HG02938 (cell line): ENCODE data around the gene FN1.

ENCODE experiments used
- ATAC-seq: cut with Tn5 transposase; IDR thresholded peaks from one replicate; pipeline ENCODE4 v1.9.1; 2021; ENCODE audit warnings: mild to moderate bottlenecking, moderate library complexity; ENCODE audit not compliant: unreplicated experiment

Gene FN1

DNA sequence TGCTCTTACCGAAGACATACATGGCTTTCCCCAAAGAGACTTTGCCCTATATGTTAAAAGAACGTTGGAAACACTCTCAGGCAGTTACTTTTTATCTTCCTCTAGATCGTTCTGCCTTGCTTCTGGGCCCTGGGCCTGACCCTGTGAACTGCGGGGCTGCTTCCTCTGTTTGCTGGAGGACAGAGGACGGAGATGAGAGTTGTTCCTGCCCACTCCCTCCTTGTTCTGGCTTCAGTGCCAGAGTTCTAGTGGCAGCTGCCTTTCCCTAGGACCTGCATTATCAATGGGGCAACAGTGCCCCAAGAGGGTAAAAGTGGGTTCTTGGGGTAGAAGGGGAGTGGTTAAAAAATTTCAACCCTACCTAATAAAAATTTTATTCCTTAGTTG, 6.5 kb upstream of the FN1 start:
- no peak for ATAC-seq

DNA sequence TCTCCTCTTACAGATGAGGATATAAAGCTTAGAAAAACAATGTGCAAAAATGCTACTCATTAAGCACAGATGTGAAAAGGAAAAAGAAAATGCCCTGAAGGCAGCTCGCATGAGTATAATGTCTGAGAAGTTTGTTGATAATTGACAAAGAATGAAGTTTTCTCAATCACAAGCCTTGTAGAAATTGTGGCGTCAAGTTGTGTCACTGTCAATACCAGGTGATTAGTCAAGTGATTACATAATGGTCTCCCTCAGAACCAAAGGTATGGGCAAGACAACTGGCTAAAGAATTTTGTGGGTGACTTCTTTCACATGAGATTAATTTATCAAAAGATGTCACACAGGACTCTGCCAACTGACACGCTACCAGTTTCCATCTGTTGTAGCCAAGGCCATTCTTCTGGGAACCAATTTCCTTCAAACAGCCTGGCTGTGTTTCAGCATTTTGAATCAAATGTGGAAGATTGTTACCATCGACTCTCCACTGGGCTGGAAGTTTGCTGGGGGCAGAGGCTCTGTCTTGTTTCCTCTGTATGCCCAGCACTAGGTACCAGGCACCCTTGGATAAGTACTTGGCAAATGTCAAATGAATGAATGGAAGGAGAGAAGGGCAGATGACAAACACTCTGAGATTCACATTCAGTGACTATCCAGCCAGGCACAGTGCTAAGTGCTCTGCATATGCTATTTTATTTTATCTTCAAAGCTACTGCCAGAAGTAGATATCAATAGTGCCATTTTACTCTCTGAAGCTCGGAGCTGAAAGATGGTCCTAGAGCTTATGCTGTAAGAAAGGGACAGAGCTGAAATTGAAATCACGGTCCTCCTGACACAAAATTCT, 5.9 kb upstream of the FN1 start:
- no peak for ATAC-seq

DNA sequence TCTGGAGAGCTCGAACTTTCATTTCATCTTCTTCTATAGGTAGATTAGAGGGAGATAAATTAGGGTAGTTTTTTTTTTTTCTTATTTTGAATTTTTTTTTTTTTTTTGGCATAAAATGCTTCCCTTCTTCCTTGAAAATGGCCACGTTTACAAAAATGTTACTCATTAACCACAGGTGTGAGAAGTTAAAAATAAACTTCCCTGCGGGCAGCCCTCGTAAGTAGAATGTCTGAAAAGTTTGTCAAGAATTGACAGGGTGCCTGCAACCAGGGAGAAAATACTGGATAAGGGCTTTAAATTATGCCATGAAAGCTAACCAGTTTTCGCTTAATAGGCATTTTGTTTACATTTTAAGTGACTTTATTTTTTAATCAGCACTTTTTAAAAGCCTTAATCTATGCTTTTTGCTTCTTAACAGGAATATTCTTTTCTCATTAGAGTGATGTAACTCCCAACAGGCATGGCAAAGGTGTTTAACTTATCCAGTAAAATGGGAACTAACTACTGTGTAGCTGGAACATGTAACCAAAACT, 4.2 kb upstream of the FN1 start:
- ATAC-seq: no peak

DNA sequence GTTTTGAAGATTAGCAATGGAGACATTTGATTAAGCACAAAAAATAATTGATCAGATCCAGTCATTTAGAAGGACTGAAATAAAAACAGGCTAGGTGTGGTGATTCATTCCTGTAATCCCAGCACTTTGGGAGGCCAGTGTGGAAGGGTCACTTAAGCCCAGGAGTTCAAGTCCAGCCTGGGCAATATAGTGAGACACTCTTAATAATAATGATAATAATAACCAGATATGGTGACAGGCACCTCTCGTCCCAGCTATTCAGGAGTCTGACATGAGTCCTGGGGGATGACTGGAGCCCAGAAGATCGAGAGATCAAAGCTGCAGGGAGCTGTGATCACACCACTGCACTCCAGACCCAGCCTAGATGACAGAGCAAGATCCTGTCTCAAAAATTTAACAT, 3.5 kb upstream of the FN1 start:
- no peak for ATAC-seq

DNA sequence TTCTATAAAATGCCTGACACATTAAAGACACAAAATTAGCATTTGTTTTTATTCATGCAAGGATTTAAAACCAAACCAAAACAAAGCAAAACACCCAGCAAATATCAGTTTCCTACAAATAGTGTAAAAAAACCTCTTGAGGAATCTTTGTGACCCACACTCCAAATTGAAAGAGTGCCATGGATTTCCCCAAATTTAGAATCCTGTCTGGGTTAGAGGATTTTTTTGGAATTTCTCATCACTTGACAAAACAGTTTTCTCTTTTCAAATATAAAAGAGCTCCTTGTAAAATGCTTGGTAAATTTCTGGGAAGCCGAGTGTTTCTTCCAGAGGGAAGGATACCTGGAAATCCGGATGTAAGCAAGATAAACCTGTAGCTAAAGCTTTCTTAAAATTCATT, 1.7 kb upstream of the FN1 start:
- ATAC-seq: no peak

DNA sequence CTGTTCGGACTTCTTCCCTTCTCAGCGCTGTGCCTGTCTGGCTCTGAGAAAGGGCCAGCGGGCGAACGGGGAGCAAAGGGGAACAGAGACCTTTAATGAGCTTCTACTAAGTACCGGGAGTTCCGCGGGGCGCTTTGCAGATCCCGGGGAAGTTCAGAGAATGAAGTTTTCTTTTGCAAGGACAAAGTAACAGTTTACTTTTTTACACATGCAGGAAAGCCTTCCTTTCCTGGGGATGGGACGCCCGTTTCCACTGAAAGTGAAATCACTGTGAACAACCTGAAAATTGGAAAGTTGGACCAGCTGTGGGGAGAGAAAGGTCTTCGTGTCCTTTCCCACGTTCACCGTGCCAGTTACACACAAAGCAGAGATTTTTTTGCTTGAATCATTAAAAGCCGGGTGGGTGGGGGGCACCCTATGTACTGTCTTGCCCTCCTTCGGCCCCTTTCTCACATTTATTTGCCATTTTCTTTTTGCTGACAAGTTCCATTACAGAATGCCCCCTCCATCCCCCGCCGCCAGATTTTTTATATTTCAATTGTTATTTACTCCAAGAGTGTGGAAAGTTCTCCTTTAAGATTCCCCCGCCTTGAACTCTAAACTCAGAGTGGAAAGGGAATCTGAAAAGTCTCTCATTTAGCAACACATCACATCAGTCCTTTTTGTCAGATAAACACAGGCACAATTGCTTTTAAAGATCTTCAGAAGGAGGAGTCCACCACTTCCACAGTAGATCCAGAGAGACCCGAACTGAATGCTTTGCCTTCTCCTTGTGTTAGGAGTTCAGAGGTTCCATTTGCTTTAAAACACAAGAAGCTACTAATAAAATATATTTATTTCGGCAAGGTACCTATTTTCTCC, 1.1 kb upstream of the FN1 start:
- peak; percentile 27 for ATAC-seq

DNA sequence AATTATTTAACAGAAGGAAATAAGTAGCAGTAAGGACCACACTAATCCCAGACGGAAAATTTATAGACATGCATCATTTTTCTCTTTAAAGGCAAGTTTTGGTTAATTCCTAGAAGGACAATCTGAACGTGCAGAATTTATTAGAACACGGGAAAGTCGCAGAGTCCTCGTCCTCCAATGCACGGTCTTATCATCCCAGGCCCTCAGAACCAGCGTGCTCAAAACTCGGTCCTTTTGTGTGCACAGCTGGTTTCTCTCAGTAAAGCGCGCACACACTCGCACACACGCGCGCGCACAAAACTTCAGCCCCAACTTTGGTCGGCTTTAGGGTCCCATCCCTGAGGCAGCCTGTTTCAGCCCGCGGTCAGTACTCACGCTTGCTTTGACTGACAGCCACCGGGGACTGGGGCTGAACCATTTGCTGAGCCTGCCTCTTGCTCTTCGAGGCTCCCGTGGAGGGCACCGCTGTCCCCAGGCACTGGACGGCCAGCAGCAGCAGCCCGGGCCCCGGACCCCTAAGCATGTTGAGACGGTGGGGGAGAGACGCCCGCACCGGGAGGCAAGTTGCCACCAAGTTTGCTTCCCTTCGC, 493 bp downstream of the FN1 start:
- peak; percentile 29 for ATAC-seq

DNA sequence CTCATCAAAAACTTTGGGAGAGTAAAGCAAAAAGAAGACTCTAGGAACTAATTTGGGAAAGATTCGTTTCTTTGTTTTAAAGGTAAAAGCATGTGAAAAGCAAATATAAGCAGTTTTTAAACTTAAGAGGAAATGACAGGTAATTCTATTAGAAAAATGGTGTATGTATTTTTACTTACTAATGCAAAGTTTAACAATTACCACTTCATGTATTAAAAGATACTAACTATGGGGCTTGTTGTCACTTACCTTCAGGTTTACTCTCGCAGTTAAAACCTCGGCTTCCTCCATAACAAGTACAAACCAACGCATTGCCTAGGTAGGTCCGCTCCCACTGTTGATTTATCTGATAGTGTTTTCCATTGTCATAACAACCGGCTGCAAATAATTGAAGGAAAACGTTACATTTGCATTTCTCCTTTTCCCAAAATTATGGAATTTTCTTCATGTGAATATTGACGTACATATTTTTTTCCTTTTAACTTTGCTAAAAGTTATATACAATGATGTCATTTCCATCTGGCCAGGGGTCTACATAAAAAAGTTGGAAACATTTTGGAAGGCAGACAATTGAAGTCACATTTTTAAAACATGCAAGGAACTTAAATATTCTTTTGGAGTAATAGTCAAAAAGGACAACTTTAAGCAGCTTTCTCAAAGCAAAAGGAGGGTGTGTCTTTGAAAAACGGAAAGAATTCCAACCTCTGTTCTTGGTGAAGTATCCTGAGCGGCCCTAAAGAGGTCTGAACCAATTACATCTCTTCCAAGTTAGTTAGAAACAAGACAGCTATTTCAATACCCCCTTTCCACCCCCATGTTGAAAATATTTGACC, 1.2 kb downstream of the FN1 start:
- ATAC-seq: no peak

DNA sequence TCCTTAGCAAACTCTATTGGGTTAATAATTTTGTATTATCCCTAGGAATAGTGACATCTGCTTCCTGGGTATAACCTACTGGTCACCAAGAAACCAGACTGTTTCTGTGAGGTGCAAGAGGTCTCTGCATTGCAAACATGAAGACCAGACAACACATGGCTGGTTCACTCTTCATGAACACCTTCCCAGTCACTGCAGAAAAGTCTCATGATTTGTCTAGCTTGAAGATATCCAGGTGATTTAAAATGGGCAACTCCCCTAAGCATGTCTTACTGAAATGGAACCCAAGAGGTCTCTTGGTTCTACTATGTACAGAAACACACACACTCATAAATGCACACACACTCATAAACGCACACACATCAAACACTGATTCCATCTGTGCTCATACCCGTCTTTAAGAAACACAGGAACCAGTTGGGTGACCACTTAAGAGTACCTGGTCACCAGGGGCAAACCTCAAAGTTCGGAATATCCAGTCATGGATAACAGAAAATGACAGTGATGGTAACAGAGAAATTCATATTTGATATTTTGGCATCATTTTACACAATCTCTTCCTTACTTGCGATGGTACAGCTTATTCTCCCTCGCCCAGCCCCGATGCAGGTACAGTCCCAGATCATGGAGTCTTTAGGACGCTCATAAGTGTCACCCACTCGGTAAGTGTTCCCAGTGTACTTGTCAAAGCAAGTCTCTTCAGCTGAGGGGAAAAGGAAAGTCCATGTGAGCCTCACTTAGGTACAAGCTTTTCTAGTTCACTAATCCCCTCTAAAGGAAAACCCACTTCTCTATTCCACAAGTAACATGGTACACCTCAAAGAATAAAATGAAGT, 2.9 kb downstream of the FN1 start:
- ATAC-seq: no peak

DNA sequence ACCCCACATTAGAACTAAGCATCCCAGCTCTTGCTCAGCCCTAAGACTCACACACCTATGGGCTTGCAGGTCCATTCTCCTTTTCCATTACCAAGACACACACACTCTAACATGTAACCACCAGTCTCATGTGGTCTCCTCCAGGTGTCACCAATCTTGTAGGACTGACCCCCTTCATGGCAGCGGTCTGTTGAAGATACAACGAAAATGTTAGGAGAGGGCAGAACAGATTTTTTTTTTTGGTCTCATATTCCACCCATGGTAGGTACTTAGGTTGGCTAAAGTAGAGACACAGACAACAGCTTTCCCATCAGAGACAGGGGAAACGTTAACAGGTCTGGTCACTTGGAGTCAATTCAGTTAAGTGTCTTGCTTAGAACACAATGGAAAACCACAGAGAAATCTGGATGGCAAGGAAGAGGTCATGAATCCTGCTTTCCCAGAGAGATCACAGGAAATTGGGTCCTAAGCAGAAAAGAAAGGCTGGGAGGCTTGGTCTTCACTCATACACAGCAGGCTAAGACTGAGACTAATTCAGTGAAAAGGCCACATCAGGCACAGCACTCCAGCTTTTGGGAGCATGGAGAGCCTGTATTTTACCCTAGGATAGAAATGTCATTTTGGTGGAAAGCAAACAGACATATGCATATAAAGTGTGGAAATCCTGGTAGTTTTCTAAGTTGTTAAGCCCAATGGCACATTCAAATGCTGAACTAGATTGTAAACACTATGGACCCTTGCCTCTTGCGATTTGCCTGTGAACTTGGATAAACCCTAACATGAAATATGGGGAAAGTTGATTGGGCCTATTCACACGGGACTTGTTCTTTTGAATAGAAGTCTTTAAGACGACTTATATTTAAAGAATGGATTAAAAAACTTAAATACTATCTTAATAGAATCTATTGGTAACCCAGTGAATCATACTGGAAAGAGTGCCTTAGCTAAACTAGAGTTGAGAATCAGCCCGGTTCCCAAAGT, 3.8 kb downstream of the FN1 start:
- no peak for ATAC-seq

DNA sequence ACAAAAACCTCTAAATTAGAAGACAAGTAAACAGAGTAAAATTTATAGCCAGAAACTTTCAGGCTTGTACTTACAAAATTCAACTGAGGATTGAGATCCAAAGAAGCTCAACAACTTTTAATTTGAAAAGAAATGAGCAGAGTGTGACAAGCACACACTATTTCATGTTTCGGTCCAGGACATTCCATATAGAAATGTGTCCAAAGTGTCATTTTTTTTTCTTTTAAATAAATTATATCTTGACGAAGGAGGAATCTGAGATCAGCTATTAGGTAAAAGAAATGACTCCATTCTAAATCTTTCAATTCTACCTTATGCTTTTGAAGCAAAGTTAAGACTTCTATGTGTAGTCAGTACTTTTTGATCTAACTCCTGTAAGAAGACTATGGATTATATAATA, 4.6 kb downstream of the FN1 start:
- ATAC-seq: no peak

DNA sequence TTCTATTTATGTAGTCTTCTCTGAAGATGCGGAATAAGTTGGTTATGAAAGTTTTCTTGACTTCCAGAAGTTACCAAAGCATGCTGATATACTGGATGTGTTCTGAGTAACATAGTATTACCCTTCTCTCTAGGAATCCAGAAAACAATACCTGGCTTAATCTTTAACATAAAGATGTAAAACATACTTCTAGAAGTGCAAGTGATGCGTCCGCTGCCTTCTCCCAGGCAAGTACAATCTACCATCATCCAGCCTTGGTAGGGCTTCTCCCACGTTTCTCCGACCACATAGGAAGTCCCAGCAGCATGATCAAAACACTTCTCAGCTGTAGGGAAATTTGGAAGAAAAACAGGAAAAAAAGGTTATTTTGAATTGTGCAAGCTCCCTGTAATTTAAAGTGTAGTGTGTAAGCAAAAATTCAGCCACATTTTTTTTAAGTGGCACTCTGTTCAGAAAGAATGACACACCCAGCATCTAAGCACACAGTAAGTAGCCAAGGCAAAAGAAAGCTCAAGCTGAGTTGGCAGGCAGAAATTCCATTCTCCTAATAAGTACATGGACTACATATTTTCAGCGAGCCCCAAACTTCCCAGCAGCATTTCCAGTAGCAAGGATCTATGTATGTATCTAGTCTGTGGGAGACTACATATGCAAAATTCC, 5.2 kb downstream of the FN1 start:
- ATAC-seq: no peak

DNA sequence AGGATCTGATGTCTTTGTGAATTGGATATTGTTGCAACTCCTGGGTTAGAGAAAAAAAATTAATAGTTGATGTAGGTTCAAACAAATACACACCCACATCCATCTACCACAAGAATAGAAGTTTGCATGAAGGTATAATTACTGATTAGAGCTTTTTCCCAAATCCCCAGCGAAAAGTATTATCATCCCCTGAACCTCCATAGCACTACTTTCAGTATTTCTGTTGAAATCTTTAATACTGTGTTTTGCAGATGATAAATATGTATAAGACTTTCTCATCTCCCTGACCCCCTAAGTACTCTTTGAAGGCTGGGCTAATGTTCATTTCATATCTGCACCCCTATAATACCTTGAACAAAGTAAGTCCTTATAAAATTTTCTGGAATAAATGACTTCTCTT, 6.4 kb downstream of the FN1 start:
- no peak for ATAC-seq

DNA sequence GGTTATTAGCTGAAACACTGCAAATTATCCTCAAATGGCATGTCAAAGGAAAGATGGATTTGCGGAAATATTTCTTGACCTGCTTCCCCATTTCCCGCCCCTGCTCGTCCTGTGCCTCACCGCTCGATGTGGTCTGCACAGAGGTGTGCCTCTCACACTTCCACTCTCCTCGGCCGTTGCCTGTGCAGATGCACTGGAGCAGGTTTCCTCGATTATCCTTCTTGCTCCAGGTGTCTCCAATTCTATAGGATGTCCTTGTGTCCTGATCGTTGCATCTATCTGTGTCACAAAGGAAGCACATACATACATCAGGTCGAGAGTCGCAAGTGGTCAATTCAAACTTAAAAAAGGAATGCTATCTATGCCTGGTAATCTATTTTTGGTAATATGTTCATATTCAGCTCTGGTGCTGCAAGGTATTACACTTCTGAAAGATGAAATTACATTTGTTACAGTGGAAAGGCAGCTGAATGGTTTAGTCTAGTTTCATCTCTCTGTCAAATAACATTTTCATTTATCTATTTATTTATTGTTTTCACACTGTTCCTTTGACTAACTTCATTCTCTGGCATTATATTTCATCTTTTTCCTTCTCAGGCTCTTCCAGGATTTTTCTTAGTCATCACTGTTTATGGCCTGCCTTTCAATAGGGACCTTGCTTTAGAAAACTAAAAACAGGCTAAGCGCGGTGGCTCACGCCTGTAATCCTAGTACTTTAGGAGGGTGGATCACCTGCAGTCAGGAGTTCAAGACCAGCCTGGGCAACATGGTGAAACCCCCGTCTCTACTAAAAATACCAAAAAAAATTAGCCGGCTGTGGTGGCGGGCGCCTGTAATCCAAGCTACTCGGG, 7.6 kb downstream of the FN1 start:
- no peak for ATAC-seq

DNA sequence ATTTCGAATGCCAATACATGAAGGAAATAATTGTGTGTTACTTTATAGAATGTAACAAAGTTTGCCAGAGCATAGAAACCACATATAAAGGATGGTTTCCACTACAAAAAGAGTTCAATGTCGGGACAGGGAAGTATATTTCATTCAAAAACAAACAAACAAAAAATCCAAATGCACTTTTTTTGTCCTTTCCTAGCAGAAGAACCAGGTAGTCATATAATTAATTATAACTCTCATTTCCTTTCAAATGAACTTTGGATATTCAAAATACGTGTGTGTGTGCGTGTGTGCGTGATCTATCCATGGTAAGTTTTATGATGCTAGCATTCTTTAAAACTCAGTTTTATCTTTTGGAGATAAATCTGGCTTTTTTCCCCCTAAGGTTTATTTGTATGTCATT, 8.3 kb downstream of the FN1 start:
- no peak for ATAC-seq

DNA sequence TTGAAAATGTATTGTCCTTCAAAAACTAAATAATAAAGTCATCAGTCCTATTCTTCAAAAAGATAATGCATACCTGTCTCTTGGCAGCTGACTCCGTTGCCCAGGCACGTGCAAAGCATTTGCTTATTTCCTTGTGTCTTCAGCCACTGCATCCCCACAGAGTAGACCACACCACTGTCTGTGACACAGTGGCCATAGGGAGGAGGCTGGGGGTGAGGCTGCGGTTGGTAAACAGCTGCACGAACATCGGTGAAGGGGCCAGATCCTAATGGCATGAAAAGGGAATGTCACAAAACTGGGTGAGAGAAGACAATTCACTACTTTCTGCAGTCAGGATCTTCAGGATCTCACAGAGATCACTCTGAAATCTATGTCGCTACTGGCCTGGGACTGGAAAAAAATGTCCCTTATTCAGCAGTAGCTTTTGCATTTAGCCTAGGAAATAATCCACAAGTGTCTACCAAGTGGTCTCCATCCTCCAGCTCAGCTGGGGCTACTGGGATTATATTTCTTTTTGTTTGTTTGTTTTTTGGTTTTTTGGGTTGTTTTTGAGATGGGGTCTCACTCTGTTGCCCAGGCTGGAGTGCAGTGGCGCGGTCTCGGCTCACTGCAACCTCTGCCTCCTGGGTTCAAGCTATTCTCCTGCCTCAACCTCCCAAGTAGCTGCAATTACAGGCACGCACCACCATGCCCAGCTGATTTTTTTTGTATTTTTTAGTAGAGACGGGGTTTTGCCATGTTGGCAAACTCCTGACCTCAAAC, 10.7 kb downstream of the FN1 start:
- no peak for ATAC-seq
